ENCODE measurements around the gene EIF6.
"Not testable (repeated sequence)": the region's sequence is repeated elsewhere in the genome, so short reads cannot be mapped to it uniquely, and the experiment has no call there.

The EIF6 gene

DNA sequence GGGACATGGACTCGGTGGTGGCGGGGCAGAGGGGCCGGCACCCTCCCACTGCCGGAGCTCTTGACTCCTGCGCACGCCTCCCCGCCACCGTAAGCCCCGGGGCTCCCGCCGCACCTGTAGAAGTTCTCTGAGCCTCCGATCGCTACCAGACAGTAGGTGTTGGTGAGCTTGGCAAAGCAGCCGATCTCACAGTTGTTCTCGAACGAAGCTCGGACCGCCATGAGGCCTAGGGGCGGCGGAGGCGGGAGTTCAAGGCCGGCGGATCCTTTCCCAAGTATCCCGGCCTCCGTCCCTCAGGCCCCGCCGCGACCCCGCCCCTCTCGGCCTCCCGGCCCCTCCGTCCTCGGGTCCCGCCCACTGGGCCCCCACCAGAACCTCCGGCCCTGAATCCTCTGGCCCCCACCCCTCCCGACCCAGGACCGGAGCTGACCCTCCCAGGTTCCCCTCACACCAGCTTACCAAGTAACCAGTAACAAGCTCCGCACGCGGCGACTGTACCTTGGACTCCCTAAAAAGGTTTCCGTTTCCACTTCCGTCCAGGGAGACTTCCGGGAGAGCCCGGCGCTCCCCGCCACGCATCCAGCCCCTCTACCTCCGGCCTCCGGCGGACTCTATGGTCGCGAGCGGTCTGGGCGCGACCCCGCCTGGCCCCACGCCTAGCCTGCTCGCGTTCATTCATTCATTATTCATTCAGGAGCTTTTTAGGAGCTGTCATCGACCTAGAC lies at the start of gene EIF6:
TSS of gene EIF6 (minus strand) at position 506 of the 725 bp plus-strand sequence. CDS start at position 221, 285 bp downstream.
- DNase-seq, result peak; percentile 79

DNA sequence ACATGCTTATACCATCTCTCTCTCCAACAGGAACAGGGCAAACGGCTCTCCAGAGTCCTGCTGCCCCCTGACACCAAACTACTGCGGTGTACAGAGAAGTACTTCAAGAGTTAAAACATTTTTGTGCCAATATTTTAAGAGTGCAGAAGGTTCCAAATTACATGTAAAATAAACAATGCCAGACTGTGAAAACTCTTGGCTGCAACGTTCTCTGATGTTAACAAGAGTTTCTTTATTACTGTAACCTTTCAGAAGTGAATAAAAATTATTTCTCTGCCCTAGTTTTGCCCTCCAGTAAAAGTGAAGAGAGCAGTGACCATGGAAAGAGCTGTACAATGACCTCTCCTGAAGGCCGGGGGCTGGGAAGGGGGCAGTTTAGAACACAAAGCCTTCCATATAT lies 49.0 kb upstream of the EIF6 start:
- DNase-seq, result no peak

GRCh38 chr20:35332540-35333200 lies 48.1 kb upstream of the EIF6 start:
- DNase-seq, result no peak

- no peak for DNase-seq
Measured at GRCh38 chr20:35329435-35330139, 45.0 kb upstream of the EIF6 start.

DNA sequence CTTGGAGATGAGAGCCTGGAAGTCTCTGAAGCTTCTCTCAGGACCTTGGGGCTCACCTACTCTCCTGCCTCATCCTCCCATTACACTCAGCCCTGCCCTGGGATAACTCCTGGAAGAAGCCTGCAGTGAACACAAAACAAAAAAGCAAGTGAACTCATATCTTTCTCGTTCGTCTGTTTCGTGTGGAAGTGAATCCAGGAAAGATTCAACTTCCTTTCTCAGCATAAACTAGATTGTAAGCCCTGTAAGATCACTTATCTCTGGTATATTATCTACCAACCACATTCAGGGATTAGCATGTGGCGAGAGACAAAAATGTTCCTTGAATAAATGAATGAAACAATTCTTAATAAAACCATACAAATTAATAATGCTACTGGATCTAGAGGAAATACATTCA lies 44.1 kb upstream of the EIF6 start:
- no peak for DNase-seq

DNA sequence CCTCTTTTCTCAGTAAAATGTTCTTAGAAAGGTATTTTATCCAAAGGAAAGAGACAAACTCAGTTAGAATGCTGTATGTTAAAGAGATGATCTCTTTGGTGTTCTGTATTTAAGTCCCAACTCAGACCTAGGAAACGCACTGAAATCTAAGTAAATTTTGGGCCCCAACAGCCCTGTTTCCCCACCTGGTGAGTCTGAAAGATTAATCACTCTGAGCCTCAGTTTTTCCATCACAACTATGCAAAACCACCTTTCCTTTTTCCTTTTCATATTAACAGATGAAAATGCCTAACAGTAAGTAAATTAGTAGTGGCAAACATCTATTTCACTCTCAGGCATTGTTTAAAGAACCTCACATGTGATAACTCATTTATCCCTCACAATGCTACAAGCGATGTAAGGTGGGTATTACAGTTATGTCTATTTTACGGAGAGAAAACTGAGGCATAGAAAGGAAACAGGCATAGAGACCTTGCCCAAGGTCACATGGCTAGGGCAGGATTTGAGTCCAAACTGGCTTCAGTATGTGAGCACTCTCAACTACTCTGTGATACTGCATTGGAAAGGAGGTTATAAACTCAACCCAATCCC lies 43.6 kb upstream of the EIF6 start:
- DNase-seq, result no peak

DNA sequence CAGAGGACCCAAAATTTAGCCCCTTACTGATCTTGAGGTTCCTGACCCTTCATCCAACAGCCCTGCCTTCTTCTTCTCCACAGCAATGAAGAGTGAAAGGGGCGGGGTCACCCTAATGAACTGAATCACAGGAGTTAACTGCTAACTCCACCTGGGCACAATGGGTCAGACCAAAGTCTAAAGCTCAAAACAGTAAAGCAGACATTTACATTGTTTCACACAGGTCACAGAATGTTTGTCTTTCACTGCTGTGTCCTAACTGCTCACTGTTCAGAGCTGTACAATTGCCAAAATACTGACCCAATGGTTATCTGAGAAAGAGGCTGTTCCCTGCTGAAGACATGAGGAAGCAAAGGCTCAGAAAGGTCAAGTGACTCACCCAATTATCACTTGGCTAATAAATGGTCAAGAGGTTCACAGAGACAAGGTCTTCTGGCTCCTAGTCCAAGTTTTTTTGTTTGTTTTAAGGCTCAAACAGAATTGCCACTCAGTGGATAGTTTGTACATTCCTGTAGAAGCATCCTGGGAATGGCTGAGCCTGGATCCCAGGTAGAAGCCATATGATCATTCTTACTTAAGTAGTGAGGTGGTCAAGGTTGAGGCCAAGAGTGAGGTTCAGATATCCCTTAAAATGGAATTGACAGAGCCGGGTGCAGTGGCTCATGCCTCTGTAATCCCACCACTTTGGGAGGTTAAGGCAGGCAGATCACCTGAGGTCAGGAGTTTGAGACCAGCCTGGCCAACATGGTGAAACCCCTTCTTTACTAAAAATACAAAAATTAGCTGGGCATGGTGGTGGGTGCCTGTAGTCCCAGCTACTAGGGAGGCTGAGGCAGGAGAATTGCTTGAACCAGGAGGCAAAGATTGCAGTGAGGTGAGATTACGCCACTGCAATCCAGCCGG lies 42.8 kb upstream of the EIF6 start:
- no peak for DNase-seq

GRCh38 chr20:35326740-35327073 lies 42.1 kb upstream of the EIF6 start:
- DNase-seq, result no peak

DNA sequence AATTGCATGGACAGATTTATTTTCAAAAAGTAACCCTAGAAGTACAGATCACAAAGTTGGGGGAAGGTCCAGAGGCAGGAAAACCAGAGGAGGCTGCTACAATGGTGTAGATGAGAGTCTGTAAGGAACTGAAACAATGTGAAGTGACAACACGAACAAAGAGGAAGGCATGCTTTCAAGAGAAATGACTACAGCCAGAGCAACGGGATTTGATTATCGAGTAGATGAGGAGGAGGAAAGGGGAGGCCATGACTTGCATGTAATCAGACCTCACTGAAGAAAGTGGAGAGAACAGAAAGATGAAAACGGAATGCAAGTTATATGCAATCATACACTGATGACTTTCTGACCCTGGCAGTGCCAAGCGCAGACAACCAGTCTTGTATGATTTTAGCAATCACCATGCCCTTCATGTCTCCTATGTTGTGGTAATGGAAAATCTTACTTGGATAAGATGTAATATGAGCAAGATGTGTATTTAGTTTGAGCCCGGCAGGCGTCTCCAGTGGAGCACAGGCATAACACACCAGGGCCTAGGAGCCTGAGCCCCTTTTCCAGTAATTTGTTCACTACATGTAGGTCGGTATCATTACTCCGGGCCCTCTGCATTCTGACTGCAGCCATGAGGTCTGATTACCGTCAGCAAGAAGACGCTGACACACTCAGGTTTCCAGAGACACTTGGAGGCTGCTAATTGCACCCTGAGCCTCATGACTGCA lies 41.6 kb upstream of the EIF6 start:
- no peak for DNase-seq

GRCh38 chr20:35325401-35325800 lies 40.8 kb upstream of the EIF6 start:
- DNase-seq, result no peak

DNA sequence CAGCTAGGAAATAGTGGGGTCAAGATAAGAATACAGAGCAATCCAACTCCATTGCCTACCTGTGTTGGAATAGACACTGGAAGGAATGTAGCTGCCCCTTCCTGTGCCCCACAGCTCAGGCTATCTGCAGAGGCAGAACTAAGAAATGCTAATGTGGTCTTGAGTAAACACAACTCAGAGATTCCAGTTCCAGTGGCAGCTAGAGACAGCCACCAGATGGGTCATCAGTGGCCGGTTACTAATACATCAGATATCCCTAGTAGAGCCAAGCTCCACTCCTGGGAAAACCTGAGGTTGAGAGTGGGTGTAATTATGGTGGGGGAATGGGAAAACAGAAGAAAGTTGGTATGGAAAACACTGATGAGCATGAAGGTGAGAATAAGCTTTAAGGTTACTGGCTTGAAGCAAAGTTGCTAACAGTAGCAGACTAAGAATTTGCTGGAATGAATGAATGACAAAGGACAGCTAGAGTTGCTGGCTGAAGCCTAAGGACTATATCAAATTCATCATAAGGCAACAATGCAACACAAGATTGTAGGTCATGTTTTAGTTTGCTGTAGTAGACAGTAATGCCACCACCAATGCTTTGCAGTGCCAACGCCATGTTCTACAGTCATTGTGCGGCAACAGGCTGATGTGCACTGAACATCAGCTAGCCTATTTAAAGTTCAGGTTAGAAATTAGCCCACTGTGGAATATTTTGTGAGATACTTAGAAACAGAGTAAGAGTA lies 36.0 kb upstream of the EIF6 start:
- DNase-seq, result no peak

DNA sequence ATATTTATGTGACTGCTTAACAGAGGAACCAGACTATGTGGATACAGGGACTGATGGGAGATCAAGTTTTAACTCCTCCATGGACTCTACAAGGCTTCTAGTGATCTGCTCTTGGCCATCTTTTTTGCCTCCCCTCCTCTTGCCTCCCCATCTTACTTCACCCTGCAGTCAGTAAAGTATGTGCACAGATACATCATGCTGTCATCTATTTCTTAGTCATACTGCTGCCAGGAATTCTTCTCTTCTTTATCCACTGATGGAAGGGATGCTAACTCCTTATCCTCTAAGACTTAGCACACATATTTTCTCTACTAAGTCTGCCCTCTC lies 35.3 kb upstream of the EIF6 start:
- DNase-seq, result no peak

DNA sequence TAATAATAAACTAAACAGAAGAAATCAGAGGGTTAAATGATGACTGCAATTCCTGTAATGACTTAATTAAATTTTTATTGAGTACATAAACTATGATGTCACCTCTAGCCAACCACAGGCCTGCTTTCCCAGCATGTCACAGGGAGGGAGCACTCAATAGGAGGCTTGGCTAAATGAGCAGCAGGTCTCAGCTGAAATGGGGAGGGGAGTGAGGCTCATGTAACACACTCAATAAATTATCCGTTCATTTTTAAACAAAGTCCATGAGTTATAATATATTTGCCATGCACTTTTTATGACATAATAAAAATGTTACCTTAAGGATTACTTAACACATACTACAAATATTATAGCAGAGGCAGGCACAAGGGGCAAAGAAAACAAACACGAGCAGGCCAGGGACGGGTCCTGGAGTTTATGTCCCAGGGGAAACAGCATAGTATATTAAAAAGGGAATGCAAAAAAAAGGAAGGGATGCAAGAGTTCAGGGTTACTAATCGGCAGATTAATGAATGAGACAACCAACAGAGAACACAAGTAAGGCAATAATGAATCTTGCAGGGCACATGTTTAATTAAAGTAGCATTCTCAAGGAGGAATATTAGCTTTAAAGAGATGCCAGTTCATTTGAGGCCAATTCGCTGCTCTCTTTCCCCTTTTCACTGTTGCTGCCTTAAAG lies 34.8 kb upstream of the EIF6 start:
- no peak for DNase-seq

GRCh38 chr20:35318502-35319157 lies 34.1 kb upstream of the EIF6 start:
- no peak for DNase-seq

GRCh38 chr20:35317416-35318210 lies 33.0 kb upstream of the EIF6 start:
- no peak for DNase-seq

DNA sequence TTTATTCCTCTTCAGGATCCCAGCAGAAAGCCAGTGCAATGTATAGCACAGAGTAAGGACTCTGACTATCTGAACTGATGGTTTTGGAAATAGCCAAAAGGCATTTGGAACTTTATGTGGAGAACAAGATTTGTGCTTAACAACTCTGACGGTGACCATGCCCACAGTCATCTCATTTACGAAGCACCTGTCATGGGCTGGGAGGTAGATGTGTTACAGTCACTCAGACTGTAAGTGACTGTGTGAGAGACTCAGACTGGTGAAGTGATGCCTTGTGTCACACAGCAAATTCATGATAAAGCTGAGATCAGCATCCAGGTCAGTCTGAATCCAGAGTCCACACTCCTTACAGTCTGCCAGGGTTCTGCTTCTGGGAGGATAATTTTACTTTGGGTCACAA lies 31.5 kb upstream of the EIF6 start:
- no peak for DNase-seq

DNA sequence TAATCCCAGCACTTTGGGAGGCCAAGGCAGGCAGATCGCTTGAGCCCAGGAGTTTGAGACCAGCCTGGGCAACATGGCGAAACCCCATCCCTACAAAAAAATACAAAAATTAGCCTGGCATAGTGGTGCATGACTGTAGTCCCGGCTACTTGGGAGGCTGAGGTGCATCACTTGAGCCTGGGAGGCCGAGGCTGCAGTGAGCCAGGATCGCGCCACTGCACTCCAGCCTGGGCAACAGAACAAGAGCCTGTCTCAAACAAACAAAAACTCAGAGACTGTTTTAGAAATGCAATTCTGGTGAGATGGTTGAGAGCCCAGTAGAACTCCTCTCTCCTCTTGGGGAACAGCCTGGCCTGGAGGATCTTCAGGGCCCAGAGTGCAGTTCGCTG lies 31.1 kb upstream of the EIF6 start:
- DNase-seq, result not testable (repeated sequence)

GRCh38 chr20:35314816-35315631 lies 30.5 kb upstream of the EIF6 start:
- no peak for DNase-seq

DNA sequence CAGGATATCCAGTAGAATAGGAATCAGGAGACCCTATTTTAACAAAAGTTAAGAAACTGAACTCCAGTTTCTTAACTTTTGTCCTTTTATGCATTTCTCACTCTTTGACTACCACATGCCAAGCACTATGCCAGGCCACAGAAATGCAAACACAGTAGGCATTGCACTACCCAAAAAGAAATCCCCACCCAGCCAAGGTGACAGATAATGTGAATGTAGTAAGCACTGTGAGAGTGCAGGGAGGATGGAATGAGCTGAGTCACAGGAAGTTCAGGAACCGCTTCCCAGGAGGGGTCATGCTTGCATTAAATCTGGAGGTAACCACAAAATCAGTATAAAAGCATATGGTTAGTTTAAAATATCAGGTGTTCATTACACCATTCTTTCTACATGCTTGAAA lies 27.7 kb upstream of the EIF6 start:
- DNase-seq, result no peak
